Activated B cell treated with CpG ODN at 0.5 μM for 24 hours (primary cell): Measurements from ENCODE around the gene RASSF3. TPM values are rescaled to one million over a fixed set of nuclear protein-coding genes. Genes with fewer than 3 reads are reported as not detected.
A peak's percentile ranks its signal among the peaks of the same experiment; 100 is the strongest.

Source experiments
- ATAC-seq: fragments of 200-7000 bp; cut with Tn5 transposase; one replicate; pipeline ENCODE4 v1.10.0; 2021; ENCODE audit warnings: low read depth, mild to moderate bottlenecking, moderate library complexity
- CTCF ChIA-PET: fragments of 350-600 bp; sonication (Branson Sonifier 250); formaldehyde crosslinking; loops from one replicate; lab custom pipeline; 2021; ENCODE audit warnings: antibody characterized with exemption; lab: Charles Lee
- POLR2A ChIA-PET: fragments of 350-600 bp; sonication (Branson Sonifier 250); formaldehyde crosslinking; loops from one replicate; lab custom pipeline; 2021; ENCODE audit warnings: antibody characterized with exemption; lab: Charles Lee
- DNase-seq: peaks from one replicate; pipeline ENCODE4 v3.0.0; 2022
- H3K27ac Mint-ChIP-seq: one replicate; pipeline ENCODE4 v1.8.0; 2020; ENCODE audit warnings: mixed read lengths
- H3K27me3 Mint-ChIP-seq: one replicate; pipeline ENCODE4 v1.8.0; 2021; ENCODE audit warnings: mixed read lengths
- H3K36me3 Mint-ChIP-seq: one replicate; pipeline ENCODE4 v1.8.0; 2021; ENCODE audit warnings: low read depth, mixed read lengths
- H3K4me1 Mint-ChIP-seq: one replicate; pipeline ENCODE4 v1.8.0; 2021; ENCODE audit warnings: mixed read lengths
- H3K4me3 Mint-ChIP-seq: one replicate; pipeline ENCODE4 v1.8.0; 2020; ENCODE audit warnings: mild to moderate bottlenecking, mixed read lengths
- H3K9me3 Mint-ChIP-seq: one replicate; pipeline ENCODE4 v1.8.0; 2020; ENCODE audit warnings: mixed read lengths
- intact Hi-C: fragments of 100-400 bp; cut with micrococcal nuclease; formaldehyde crosslinking; loops from one replicate; pipeline ENCODE4 v1.15.1; 2024
- total RNA-seq: library from RNA; stranded (reverse); gene quantifications from 2 replicates; pipeline ENCODE4 v1.2.3, GENCODE V29; 2022
- TF ChIP-seq, protein P1 (sequence below): fragments of 200-600 bp; IDR thresholded peaks from one replicate; pipeline ENCODE4 v1.8.0; 2022; ENCODE audit warnings: antibody characterized with exemption, mild to moderate bottlenecking

RASSF3 gene
- total RNA-seq, 1 donor from 2014 or later: 95.7 TPM

DNA sequence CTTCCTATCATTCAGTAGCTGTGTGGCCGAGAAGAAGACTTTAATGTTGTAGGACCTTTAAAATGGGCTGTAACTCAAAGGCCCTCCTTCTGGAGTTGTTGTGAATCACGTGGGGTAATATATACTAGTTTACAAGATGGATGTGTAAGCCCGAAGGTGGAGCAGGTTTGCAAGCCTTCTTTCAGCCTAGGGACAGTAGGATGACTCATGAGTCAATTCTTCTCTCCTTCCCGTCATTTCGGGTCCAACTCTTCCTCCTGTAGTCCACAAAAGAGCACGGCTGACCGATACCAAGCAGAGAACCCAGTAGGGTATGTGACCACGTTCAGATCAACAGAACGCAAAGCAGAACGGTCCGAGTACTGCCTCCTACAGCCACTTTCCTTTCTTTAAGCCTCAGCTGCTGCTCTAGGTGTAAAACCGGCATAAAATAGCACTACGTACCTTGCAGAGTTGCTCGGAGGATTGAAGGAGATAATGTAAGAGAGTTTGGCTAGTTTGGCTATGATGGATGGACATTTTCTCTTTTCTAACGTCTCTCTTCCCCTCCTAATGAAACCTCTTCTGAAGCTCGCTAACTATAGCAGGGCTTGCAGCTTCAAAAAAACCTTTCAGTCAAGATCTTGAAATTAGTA is 1.3 kb upstream of the RASSF3 start:
- Mint-ChIP-seq H3K9me3 (no peaks in the 10 kb centered on the region), H3K4me1 (peaks cover 32% of the 10 kb centered on the region), H3K27ac (peak overlapping the region; percentile 97), H3K27me3 (no peaks in the 10 kb centered on the region), H3K36me3 (peaks cover 26% of the 10 kb centered on the region), H3K4me3 (peak overlapping the region; percentile 92)
- peak; percentile 29 for DNase-seq
- ATAC-seq: peak; percentile 4
- TF ChIP-seq, protein P1, sequence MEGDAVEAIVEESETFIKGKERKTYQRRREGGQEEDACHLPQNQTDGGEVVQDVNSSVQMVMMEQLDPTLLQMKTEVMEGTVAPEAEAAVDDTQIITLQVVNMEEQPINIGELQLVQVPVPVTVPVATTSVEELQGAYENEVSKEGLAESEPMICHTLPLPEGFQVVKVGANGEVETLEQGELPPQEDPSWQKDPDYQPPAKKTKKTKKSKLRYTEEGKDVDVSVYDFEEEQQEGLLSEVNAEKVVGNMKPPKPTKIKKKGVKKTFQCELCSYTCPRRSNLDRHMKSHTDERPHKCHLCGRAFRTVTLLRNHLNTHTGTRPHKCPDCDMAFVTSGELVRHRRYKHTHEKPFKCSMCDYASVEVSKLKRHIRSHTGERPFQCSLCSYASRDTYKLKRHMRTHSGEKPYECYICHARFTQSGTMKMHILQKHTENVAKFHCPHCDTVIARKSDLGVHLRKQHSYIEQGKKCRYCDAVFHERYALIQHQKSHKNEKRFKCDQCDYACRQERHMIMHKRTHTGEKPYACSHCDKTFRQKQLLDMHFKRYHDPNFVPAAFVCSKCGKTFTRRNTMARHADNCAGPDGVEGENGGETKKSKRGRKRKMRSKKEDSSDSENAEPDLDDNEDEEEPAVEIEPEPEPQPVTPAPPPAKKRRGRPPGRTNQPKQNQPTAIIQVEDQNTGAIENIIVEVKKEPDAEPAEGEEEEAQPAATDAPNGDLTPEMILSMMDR: no peak
- POLR2A ChIA-PET: interaction anchor here (0.8 to 11.4 kb wide), 11 partner anchors 15 to 89 kb away, joined by 3 to 256 read pairs (median 6); no protein-coding TSS in a partner anchor
- intact Hi-C loops: loop anchor here (1.0 to 2.0 kb wide), 5 partner anchors 16 to 386 kb away; partner anchors contain the start of genes KICS2 and XPOT
- CTCF ChIA-PET: interaction anchor here (0.7 to 3.0 kb wide), 8 partner anchors 12 to 130 kb away, joined by 3 to 28 read pairs (median 4); no protein-coding TSS in a partner anchor

DNA sequence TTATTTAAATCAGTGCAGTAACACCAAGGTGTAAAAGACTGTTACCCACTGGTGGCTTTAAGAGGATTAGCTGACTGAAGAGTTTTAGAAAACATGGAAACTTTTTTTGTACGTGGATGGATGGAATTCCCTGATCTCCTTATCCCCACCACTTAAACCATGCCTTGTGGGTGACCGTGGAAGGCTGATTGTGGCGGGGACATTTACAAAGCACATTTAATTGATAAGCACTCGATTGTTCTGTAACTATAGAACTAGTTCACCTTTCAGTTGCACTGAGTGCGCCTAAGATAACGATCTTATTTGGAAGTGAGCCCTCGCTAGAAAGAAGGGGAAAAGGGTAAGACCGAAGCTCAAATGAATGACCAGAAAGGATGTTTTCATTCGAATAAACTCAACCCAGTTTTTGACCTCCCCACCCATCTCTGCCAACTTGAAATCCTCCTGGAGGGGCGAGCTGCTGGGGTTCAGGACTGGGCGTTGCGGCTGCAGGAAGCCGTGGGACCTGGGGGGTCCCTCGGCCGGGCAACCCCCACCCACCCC is 688 bp upstream of the RASSF3 start:
- Mint-ChIP-seq H3K27ac (peak overlapping the region; percentile 97), H3K4me3 (peak overlapping the region; percentile 92), H3K4me1 (peaks cover 38% of the 10 kb centered on the region), H3K9me3 (no peaks in the 10 kb centered on the region), H3K27me3 (no peaks in the 10 kb centered on the region), H3K36me3 (peaks cover 30% of the 10 kb centered on the region)
- CTCF ChIA-PET: interaction anchor here (0.7 to 3.0 kb wide), 6 partner anchors 29 to 129 kb away, joined by 3 to 28 read pairs (median 7); no protein-coding TSS in a partner anchor
- DNase-seq: no peak
- TF ChIP-seq, protein P1: no peak
- POLR2A ChIA-PET: interaction anchor here (0.8 to 11.4 kb wide), 12 partner anchors 14 to 88 kb away, joined by 3 to 256 read pairs (median 6); no protein-coding TSS in a partner anchor
- ATAC-seq: peak; percentile 0
- intact Hi-C loops: loop anchor here (1.0 to 2.0 kb wide), 10 partner anchors 16 to 559 kb away; partner anchors contain the start of genes GNS, KICS2, LEMD3 and TBK1

DNA sequence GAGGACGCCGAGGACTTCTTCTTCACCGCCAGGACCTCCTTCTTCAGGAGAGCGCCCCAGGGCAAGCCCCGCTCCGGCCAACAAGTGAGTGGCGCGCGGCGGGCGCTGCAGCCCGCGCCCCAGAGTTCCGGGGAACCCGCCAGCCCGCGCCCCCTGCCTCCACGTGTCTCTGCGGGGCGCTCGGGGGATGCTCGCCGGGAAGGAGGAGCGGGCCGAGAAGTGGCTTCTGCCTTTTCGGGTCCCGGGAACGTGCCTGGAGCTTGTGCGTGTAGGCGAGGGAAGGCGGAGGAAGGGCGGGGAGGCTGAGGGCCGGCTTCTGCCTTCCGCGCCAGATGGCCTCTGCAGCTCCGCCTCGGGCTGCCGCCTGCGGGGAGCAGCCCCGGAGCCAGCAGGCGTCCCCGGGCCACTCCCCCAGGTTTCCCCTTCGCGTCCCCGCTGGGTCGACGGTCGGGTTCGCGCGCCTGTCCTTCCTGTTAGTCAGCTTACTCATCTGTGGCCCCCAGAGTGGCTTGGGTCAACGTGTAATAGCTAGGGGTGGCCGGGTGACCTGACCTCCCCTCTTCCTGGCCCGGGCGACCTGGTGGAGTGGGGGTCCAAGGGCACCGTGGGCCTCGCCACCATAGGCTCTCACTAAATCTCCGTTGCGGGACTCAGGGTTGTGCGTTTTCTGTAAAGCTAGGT is 505 bp downstream of the RASSF3 start:
- intact Hi-C loops: loop anchor here (1.0 to 2.0 kb wide), 6 partner anchors 11 to 558 kb away; partner anchors contain the start of genes GNS, LEMD3 and TBK1
- Mint-ChIP-seq H3K4me3 (peak overlapping the region; percentile 99), H3K36me3 (peaks cover 38% of the 10 kb centered on the region), H3K9me3 (no peaks in the 10 kb centered on the region), H3K27me3 (no peaks in the 10 kb centered on the region), H3K4me1 (peaks cover 50% of the 10 kb centered on the region), H3K27ac (peak overlapping the region; percentile 96)
- ATAC-seq (peak; percentile 68), DNase-seq (peak; percentile 81)
- ChIA-PET POLR2A (interaction anchor here (0.9 to 11.4 kb wide), 14 partner anchors 13 to 87 kb away, joined by 3 to 256 read pairs (median 4); no protein-coding TSS in a partner anchor), CTCF (interaction anchor here (0.6 to 3.0 kb wide), 9 partner anchors 8 to 87 kb away, joined by 3 to 9 read pairs (median 6); no protein-coding TSS in a partner anchor)
- TF ChIP-seq, protein P1: no peak

DNA sequence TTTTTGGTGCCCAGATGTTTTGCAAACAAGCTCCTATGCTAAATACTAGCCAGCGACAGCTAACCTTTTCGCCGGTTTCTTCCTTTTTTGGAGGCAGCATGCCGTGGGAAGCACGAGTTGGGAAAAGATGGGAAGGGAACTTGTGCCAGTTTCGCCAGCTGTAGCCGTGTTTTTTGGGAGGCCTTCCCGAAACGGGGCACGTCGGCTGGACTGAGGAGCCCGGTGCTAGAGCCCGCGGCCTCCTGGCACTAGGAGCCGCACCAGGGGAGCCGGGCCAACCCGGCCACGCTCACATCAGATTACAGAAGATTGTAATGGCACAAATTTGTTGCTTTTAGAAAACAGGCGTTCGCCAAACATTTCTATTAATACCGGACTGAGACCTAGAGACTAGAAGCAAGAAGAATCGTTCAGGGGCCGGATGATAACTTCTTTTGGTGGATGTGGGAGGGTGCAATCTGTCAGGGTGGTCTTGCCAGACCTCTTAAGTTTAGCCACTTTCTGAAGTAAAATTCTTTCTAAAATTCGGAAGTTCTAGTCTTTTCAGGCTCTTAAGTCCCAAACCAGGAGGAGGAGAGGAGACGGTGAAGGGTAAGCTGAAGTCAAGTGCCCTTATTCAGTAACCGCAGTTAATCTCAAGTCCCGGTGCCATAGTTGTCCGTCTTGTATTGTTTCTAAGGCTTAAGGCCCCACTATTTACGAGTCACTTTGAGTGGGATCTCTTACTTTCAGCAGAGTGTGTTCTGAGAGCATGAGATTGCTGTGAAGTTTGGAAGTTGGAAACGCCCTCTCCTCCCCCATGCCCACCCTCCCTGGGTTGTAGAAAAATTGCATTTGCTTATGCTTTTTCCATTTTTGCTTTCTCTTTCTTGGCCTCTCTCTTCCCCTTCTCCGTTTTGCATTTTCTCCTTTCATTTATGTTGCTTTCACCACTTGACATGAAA is 1.3 kb downstream of the RASSF3 start:
- Mint-ChIP-seq H3K4me3 (peak overlapping the region; percentile 99), H3K4me1 (peaks cover 58% of the 10 kb centered on the region), H3K36me3 (peaks cover 46% of the 10 kb centered on the region), H3K27ac (peak overlapping the region; percentile 96), H3K9me3 (no peaks in the 10 kb centered on the region), H3K27me3 (no peaks in the 10 kb centered on the region)
- TF ChIP-seq, protein P1: no peak
- intact Hi-C loops: loop anchor here (1.0 to 2.0 kb wide), 5 partner anchors 10 to 557 kb away; partner anchors contain the start of genes GNS, LEMD3 and TBK1
- ATAC-seq: no peak
- CTCF ChIA-PET: interaction anchor here (0.6 to 2.3 kb wide), 8 partner anchors 8 to 86 kb away, joined by 3 to 9 read pairs (median 6); no protein-coding TSS in a partner anchor
- POLR2A ChIA-PET: interaction anchor here (0.9 to 11.4 kb wide), 14 partner anchors 12 to 87 kb away, joined by 3 to 256 read pairs (median 4); no protein-coding TSS in a partner anchor
- peak; percentile 34 for DNase-seq
